HepG2 (cell line): ENCODE results near the gene RBM47. TPM values are rescaled to one million over a fixed set of nuclear protein-coding genes. Genes with fewer than 3 reads are reported as not detected.

ENCODE experiments used
- ATAC-seq: fragments of 200-7000 bp; cut with Tn5 transposase; 3 replicates; pipeline ENCODE4 v1.9.1; 2020; ENCODE audit warnings: mild to moderate bottlenecking, moderate library complexity
- BruUV-seq: library from RNA; stranded (reverse); fragments of 400-500 nt; replicated peaks from 2 replicates; lab custom pipeline; 2021; lab: Mats Ljungman, UMichigan
- CTCF ChIA-PET: fragments of 300-600 bp; formaldehyde crosslinking; extraction: SDS; loops from one replicate; lab custom pipeline; 2021; ENCODE audit warnings: low total read pairs, inconsistent platforms, low intra/inter-chr PET ratio; lab: Yijun Ruan, JAX
- POLR2A ChIA-PET: fragments of 350-600 bp; sonication (Branson Sonifier 250); formaldehyde crosslinking; loops from one replicate; lab custom pipeline; 2020; ENCODE audit warnings: antibody characterized with exemption, inconsistent platforms; lab: Yijun Ruan, JAX
- DNase-seq: peaks from one replicate; pipeline ENCODE4 v3.0.0-alpha.2; 2015; ENCODE audit warnings: low spot score
- FAIRE-seq: peaks from 3 replicates; lab custom pipeline; 2011; peaks lifted over from hg19 to GRCh38; lab: Jason Lieb, UNC
- H2AFZ ChIP-seq: one replicate; pipeline ENCODE4 v1.6.1; 2011; ENCODE audit warnings: low read length, inconsistent platforms
- H3K27ac ChIP-seq: fragments of 300-600 bp; 3 replicates; pipeline ENCODE4 v1.8.0; 2011; ENCODE audit warnings: mixed run types, mild to moderate bottlenecking, mixed read lengths, low read length, inconsistent platforms; ENCODE audit not compliant: insufficient read depth; ENCODE audit errors: extremely low read length
- H3K27me3 ChIP-seq, 2 experiments: fragments of 200-600 bp in 1 of 2; 2 replicates in 1 of 2; 3 replicates in 1 of 2; pipeline versions ENCODE4 v1.6.0 to v1.8.0; 2011; ENCODE audit warnings: low read length in 2 of 2, mild to moderate bottlenecking in 2 of 2, moderate library complexity in 2 of 2, inconsistent platforms in 1 of 2; ENCODE audit not compliant: insufficient read depth in 2 of 2, control insufficient read depth in 1 of 2
- H3K36me3 ChIP-seq, 2 experiments: fragments of 200-600 bp in 1 of 2; replicated peaks in 1 of 2; 2 replicates in 1 of 2; 3 replicates in 1 of 2; pipeline versions ENCODE4 v1.5.1 to v1.8.0; 2011; ENCODE audit warnings: low read length in 2 of 2, inconsistent platforms in 1 of 2; ENCODE audit not compliant: insufficient read depth in 2 of 2, control insufficient read depth in 1 of 2
- H3K4me1 ChIP-seq: 2 replicates; pipeline ENCODE4 v1.5.1; 2012; ENCODE audit warnings: low read length, inconsistent platforms; ENCODE audit not compliant: insufficient read depth
- H3K4me2 ChIP-seq: 2 replicates; pipeline ENCODE4 v1.6.0; 2011; ENCODE audit warnings: low read depth, low read length, inconsistent platforms
- H3K4me3 ChIP-seq, 3 experiments: fragments of 200-600 bp in 1 of 3; sonication (generic), shearing (Covaris generic) in 1 of 3; replicated peaks in 1 of 3; 2 replicates each; pipeline ENCODE4 v1.5.1; 2011 to 2016; ENCODE audit warnings: low read length in 3 of 3, inconsistent platforms in 2 of 3, low read depth in 2 of 3, mild to moderate bottlenecking in 2 of 3, control low read depth in 1 of 3, mixed read lengths in 1 of 3; ENCODE audit not compliant: insufficient read depth in 1 of 3
- H3K79me2 ChIP-seq: one replicate; pipeline ENCODE4 v1.6.1; 2011; ENCODE audit warnings: low read length, inconsistent platforms; ENCODE audit not compliant: insufficient read depth
- H3K9ac ChIP-seq: 2 replicates; pipeline ENCODE4 v1.6.0; 2011; ENCODE audit warnings: mild to moderate bottlenecking, low read depth, low read length, inconsistent platforms; ENCODE audit not compliant: insufficient read depth
- H3K9me3 ChIP-seq: 2 replicates; pipeline ENCODE4 v1.5.1; 2012; ENCODE audit warnings: mild to moderate bottlenecking, low read length
- H4K20me1 ChIP-seq: 2 replicates; pipeline ENCODE4 v1.6.0; 2011; ENCODE audit warnings: inconsistent platforms, mild to moderate bottlenecking, low read length, moderate library complexity; ENCODE audit not compliant: insufficient read depth
- FOXA1 ChIP-seq, 2 experiments: fragments of 450-650 bp in 1 of 2; sonication (generic) in 1 of 2; formaldehyde crosslinking in 1 of 2; IDR thresholded peaks; 2 replicates each; pipeline versions ENCODE4 v1.4.0 to v1.6.1; 2016 to 2020; ENCODE audit warnings: missing genetic modification reagents in 1 of 2
- FOXA3 ChIP-seq: IDR thresholded peaks from 2 replicates; pipeline ENCODE4 v1.6.1; 2016; ENCODE audit warnings: missing genetic modification reagents, missing compliant biosample characterization
- GATAD2A ChIP-seq: IDR thresholded peaks from 2 replicates; pipeline ENCODE4 v1.6.1; 2016
- ISX ChIP-seq: sonication (generic); formaldehyde crosslinking; conservative IDR thresholded peaks from 2 replicates; pipeline ENCODE4 v1.5.0; 2020; ENCODE audit warnings: missing genetic modification reagents
- KAT7 ChIP-seq: IDR thresholded peaks from 2 replicates; pipeline ENCODE4 v1.6.1; 2018; ENCODE audit warnings: borderline replicate concordance, missing compliant biosample characterization
- MEIS2 ChIP-seq: sonication (generic); formaldehyde crosslinking; IDR thresholded peaks from 2 replicates; pipeline ENCODE4 v1.9.0; 2021; ENCODE audit warnings: mild to moderate bottlenecking, missing genetic modification reagents
- PAXIP1 ChIP-seq: sonication (generic); formaldehyde crosslinking; conservative IDR thresholded peaks from 2 replicates; pipeline ENCODE4 v1.4.0; 2020; ENCODE audit warnings: mild to moderate bottlenecking, missing genetic modification reagents, moderate library complexity
- SMAD1 ChIP-seq: sonication (generic); formaldehyde crosslinking; IDR thresholded peaks from 2 replicates; pipeline ENCODE4 v1.4.0; 2020; ENCODE audit warnings: missing genetic modification reagents, low read depth, mild to moderate bottlenecking, borderline replicate concordance
- TRIM22 ChIP-seq: fragments of 450-650 bp; IDR thresholded peaks from 2 replicates; pipeline ENCODE4 v1.6.1; 2017
- ZFP90 ChIP-seq: sonication (generic); formaldehyde crosslinking; IDR thresholded peaks from 2 replicates; pipeline ENCODE4 v1.8.0; 2022; ENCODE audit warnings: missing genetic modification reagents, mild to moderate bottlenecking, inconsistent platforms, borderline replicate concordance
- ZNF232 ChIP-seq: sonication (generic); formaldehyde crosslinking; IDR thresholded peaks from 2 replicates; pipeline ENCODE4 v1.4.0; 2020; ENCODE audit warnings: missing genetic modification reagents, borderline replicate concordance
- ZNF235 ChIP-seq: sonication (generic); formaldehyde crosslinking; IDR thresholded peaks from 2 replicates; pipeline ENCODE4 v1.8.1; 2023; ENCODE audit warnings: mild to moderate bottlenecking, missing genetic modification reagents, borderline replicate concordance
- ZNF280D ChIP-seq: sonication (generic); formaldehyde crosslinking; IDR thresholded peaks from 2 replicates; pipeline ENCODE4 v1.5.1; 2020; ENCODE audit warnings: mild to moderate bottlenecking, missing genetic modification reagents
- ZNF281 ChIP-seq: sonication (generic); formaldehyde crosslinking; IDR thresholded peaks from 2 replicates; pipeline ENCODE4 v1.4.0; 2020; ENCODE audit warnings: missing genetic modification reagents, borderline replicate concordance
- ZNF329 ChIP-seq: sonication (generic); formaldehyde crosslinking; IDR thresholded peaks from 2 replicates; pipeline ENCODE4 v1.9.0; 2021; ENCODE audit warnings: low read depth, mild to moderate bottlenecking, missing genetic modification reagents
- WGBS: methylation state at CpG from one replicate; pipeline ENCODE4 v1.1.6; 2017; ENCODE audit warnings: low lambda C conversion rate; 5-methylcytosine and 5-hydroxymethylcytosine counted together
- in situ Hi-C: cut with HindIII; loops from 2 replicates; pipeline ENCODE4 v1.10.0; 2017; ENCODE audit warnings: low pct_unique_long_range_greater_than_20kb; ENCODE audit not compliant: extremely low pct_ligation_motif_present
- intact Hi-C: fragments of 100-400 bp; cut with micrococcal nuclease; formaldehyde crosslinking; loops from one replicate; pipeline ENCODE4 v1.10.0; 2022; ENCODE audit not compliant: unreplicated experiment
- polyA plus RNA-seq, 8 experiments: library from polyadenylated mRNA; depleted of rRNA in 3 of 8; stranded (reverse) in 7 of 8; unstranded in 1 of 8; fragments of >200 nt; fragmentation: Illumina TruSeq in 4 of 8; extraction: Trizol in 4 of 8; gene quantifications; 2 replicates each; pipeline versions ENCODE4 v1.2.1 to v1.2.3, GENCODE V29; 2011 to 2016; ENCODE audit warnings: low read depth in 4 of 8, missing spikeins in 1 of 8, mixed read lengths in 1 of 8; ENCODE audit not compliant: insufficient read depth in 1 of 8
- total RNA-seq, 5 experiments: library from RNA; depleted of rRNA; stranded (reverse); fragments of >200 nt; fragmentation: Illumina TruSeq; extraction: Trizol; gene quantifications; 2 replicates each; pipeline ENCODE4 v1.2.3, GENCODE V29; 2016; ENCODE audit warnings: low read depth in 1 of 5

RBM47 gene
- total and polyA plus RNA-seq, 2 of the 13 experiments (the other 11 are each of a cell fraction or from before 2014, with no cell fraction given): 1.2 to 2.5 TPM

GRCh38 chr4:40562208-40562607 lies 67.5 kb downstream of the RBM47 start:
- Histone ChIP-seq H3K4me3 (no peak overlapping the region), H3K9ac (no peak overlapping the region), H3K36me3 (no peaks in the 10 kb centered on the region), H3K4me1 (peaks cover 31% of the 10 kb centered on the region), H2AFZ (no peak overlapping the region), H3K4me2 (no peak overlapping the region), H3K27ac (no peak overlapping the region), H4K20me1 (no peaks in the 10 kb centered on the region), H3K27me3 (no peaks in the 10 kb centered on the region), H3K79me2 (no peaks in the 10 kb centered on the region), H3K9me3 (no peaks in the 10 kb centered on the region)
- BruUV-seq: no TSS peak
- no peak for ATAC-seq
- in situ Hi-C loops: no loop called here
- intact Hi-C loops: no loop called here
- POLR2A ChIA-PET: no interaction called here
- no peak for DNase-seq
- CTCF ChIA-PET: no interaction called here
- WGBS: 42% methylated on average over 6 of the region's 6 CpGs
- no peak for FAIRE-seq
- TF ChIP-seq MEIS2 (no peak), ISX (CRISPR knock-in tag) (no peak), ZNF329 (CRISPR knock-in tag) (no peak), ZNF235 (no peak), ZNF281 (CRISPR knock-in tag) (no peak), FOXA1 (IDR thresholded peaks at IDR 0.05) (no peak), FOXA1 (CRISPR knock-in tag; IDR thresholded peaks at IDR 0.05) (no peak), KAT7 (CRISPR knock-in tag) (no peak), ZNF232 (no peak), PAXIP1 (CRISPR knock-in tag) (no peak), FOXA3 (no peak), ZNF280D (CRISPR knock-in tag) (no peak), ZFP90 (no peak), GATAD2A (no peak), TRIM22 (no peak), SMAD1 (CRISPR knock-in tag) (no peak)
